IgD-negative memory B cell (primary cell): ENCODE data around the gene CTXN1. TPM values are rescaled to one million over a fixed set of nuclear protein-coding genes. Genes with fewer than 3 reads are reported as not detected.

Experiments
- polyA plus RNA-seq: library from polyadenylated mRNA; unstranded; fragments of 300-500 nt; fragmentation: Illumina TruSeq; gene quantifications from one replicate; pipeline ENCODE4 v1.2.3, GENCODE V29; 2021

Gene CTXN1
- polyA plus RNA-seq, 1 donor from 2014 or later, result not detected

Other genes starting within 250 kb of the CTXN1 start
- 0.73 TPM for gene MCEMP1, start 249.0 kb downstream of the CTXN1 start, polyA plus RNA-seq
- 219 TPM for gene TRAPPC5, start 245.3 kb downstream of the CTXN1 start, polyA plus RNA-seq
- 197 TPM for gene FCER2, start 224.0 kb downstream of the CTXN1 start, polyA plus RNA-seq
- 0.43 TPM for gene CLEC4G, start 194.0 kb downstream of the CTXN1 start, polyA plus RNA-seq
- gene CD209, start 178.6 kb downstream of the CTXN1 start, polyA plus RNA-seq, result not detected
- not detected for gene CLEC4M, start 162.9 kb downstream of the CTXN1 start, polyA plus RNA-seq
- gene EVI5L, start 95.9 kb downstream of the CTXN1 start, polyA plus RNA-seq, result 3.2 TPM
- gene PRR36, start 51.7 kb downstream of the CTXN1 start, polyA plus RNA-seq, result not detected
- not detected for gene LRRC8E, start 37.6 kb downstream of the CTXN1 start, polyA plus RNA-seq
- gene MAP2K7, start 22.3 kb downstream of the CTXN1 start, polyA plus RNA-seq, result 2.4 TPM
- gene TGFBR3L, start 11.3 kb downstream of the CTXN1 start, polyA plus RNA-seq, result not detected
- gene SNAPC2, start 5.8 kb downstream of the CTXN1 start, polyA plus RNA-seq, result 19.0 TPM
- 16.1 TPM for gene TIMM44, start 17.5 kb upstream of the CTXN1 start, polyA plus RNA-seq
- gene ELAVL1, start 79.5 kb upstream of the CTXN1 start, polyA plus RNA-seq, result 49.3 TPM
- gene CCL25, start 126.6 kb upstream of the CTXN1 start, polyA plus RNA-seq, result 1.2 TPM
- gene FBN3, start 223.5 kb upstream of the CTXN1 start, polyA plus RNA-seq, result not detected